GM12892 (cell line): ENCODE data around the gene NFIB.

Source experiments
- POLR2A ChIP-seq: IDR thresholded peaks from 2 replicates; pipeline ENCODE4 v1.6.1; 2011; ENCODE audit warnings: low read depth, low read length, control low read depth
- POLR2AphosphoS5 ChIP-seq: IDR thresholded peaks from 2 replicates; pipeline ENCODE4 v1.6.1; 2011; ENCODE audit warnings: low read depth, low read length, control low read depth
- TAF1 ChIP-seq: IDR thresholded peaks from 2 replicates; pipeline ENCODE4 v1.6.1; 2011; ENCODE audit warnings: low read depth, mild to moderate bottlenecking, control low read depth, low read length, borderline replicate concordance

- TF ChIP-seq POLR2A (no peak), TAF1 (no peak), POLR2AphosphoS5 (no peak)
Observed at GRCh38 chr9:14043483-14043882, 270.5 kb downstream of the NFIB start.
